Stimulated activated CD4-positive, alpha-beta T cell treated with anti-CD3 and anti-CD28 coated beads, Interleukin-1b, Interleukin-23, amount 100 ng/mL, for 48 hours (primary cell): Measurements from ENCODE around the gene HSPB3.
"Not testable (repeated sequence)": the region's sequence is repeated elsewhere in the genome, so short reads cannot be mapped to it uniquely, and the experiment has no call there.

Experiments
- DNase-seq: peaks from one replicate; pipeline ENCODE4 v3.0.0-alpha.2; 2020

HSPB3 gene

GRCh38 chr5:54455413-54456157 lies at the start of gene HSPB3:
HSPB3 (plus strand) TSS chr5:54455699; CDS start chr5:54455790, 91 bp downstream.
- no peak for DNase-seq

- DNase-seq = no peak
These were observed 44.3 kb upstream of the HSPB3 start for GRCh38 chr5:54411176-54411575.

GRCh38 chr5:54412913-54413312 lies 42.6 kb upstream of the HSPB3 start:
- DNase-seq = no peak

- no peak for DNase-seq
These were observed 40.4 kb upstream of the HSPB3 start for GRCh38 chr5:54415147-54415546.

- no peak for DNase-seq
These were observed 39.5 kb upstream of the HSPB3 start for GRCh38 chr5:54415896-54416601.

- DNase-seq = not testable (repeated sequence)
These were observed 35.7 kb upstream of the HSPB3 start for GRCh38 chr5:54419573-54420423.

GRCh38 chr5:54420511-54420910 lies 35.0 kb upstream of the HSPB3 start:
- DNase-seq = not testable (repeated sequence)

- no peak for DNase-seq
These were observed 33.5 kb upstream of the HSPB3 start for GRCh38 chr5:54421976-54422375.

GRCh38 chr5:54425258-54425657 lies 30.2 kb upstream of the HSPB3 start:
- no peak for DNase-seq

GRCh38 chr5:54426209-54426608 lies 29.3 kb upstream of the HSPB3 start:
- no peak for DNase-seq

- DNase-seq = not testable (repeated sequence)
These were observed 20.8 kb upstream of the HSPB3 start for GRCh38 chr5:54434650-54435049.

GRCh38 chr5:54438620-54439389 lies 16.7 kb upstream of the HSPB3 start:
- DNase-seq = no peak

- no peak for DNase-seq
These were observed 15.0 kb upstream of the HSPB3 start for GRCh38 chr5:54440456-54440893.

GRCh38 chr5:54442271-54442670 lies 13.2 kb upstream of the HSPB3 start:
- no peak for DNase-seq

GRCh38 chr5:54443270-54443669 lies 12.2 kb upstream of the HSPB3 start:
- no peak for DNase-seq

- DNase-seq = no peak
These were observed 9.7 kb upstream of the HSPB3 start for GRCh38 chr5:54445691-54446378.

- no peak for DNase-seq
These were observed 9.1 kb upstream of the HSPB3 start for GRCh38 chr5:54446379-54446732.

- DNase-seq = no peak
These were observed 5.6 kb upstream of the HSPB3 start for GRCh38 chr5:54449923-54450322.

- DNase-seq = no peak
These were observed 5.0 kb upstream of the HSPB3 start for GRCh38 chr5:54450542-54450941.

GRCh38 chr5:54453046-54453445 lies 2.5 kb upstream of the HSPB3 start:
- no peak for DNase-seq

GRCh38 chr5:54454602-54455001 lies 897 bp upstream of the HSPB3 start:
- no peak for DNase-seq
